Measurements from ENCODE around the gene EIF4G3. TPM values are rescaled to one million over a fixed set of nuclear protein-coding genes. Genes with fewer than 3 reads are reported as not detected.

EIF4G3 gene
- total RNA-seq, 1 experiment from 2014 or later = 86.8 TPM

- no peak overlapping the region for H3K27ac ChIP-seq (ENCODE audit: low read depth, low read length, poor library complexity, severe bottlenecking)
- intact Hi-C loops (cut with micrococcal nuclease; ENCODE audit: unreplicated experiment) = no loop called here
- DNase-seq (ENCODE audit: low spot score) = no peak
- TF ChIP-seq EZH2 (IDR thresholded peaks at IDR 0.05; ENCODE audit: borderline replicate concordance, low read depth, low read length, poor library complexity, severe bottlenecking) = no peak
- TF ChIP-seq, protein P1, sequence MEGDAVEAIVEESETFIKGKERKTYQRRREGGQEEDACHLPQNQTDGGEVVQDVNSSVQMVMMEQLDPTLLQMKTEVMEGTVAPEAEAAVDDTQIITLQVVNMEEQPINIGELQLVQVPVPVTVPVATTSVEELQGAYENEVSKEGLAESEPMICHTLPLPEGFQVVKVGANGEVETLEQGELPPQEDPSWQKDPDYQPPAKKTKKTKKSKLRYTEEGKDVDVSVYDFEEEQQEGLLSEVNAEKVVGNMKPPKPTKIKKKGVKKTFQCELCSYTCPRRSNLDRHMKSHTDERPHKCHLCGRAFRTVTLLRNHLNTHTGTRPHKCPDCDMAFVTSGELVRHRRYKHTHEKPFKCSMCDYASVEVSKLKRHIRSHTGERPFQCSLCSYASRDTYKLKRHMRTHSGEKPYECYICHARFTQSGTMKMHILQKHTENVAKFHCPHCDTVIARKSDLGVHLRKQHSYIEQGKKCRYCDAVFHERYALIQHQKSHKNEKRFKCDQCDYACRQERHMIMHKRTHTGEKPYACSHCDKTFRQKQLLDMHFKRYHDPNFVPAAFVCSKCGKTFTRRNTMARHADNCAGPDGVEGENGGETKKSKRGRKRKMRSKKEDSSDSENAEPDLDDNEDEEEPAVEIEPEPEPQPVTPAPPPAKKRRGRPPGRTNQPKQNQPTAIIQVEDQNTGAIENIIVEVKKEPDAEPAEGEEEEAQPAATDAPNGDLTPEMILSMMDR (conservative IDR thresholded peaks at IDR 0.05; ENCODE audit: low read depth, low read length) = no peak
- no peaks in the 10 kb centered on the region for H3K27me3 ChIP-seq (replicated peaks; ENCODE audit: insufficient read depth, low read depth, low read length, poor library complexity)
- CTCF ChIA-PET = no interaction called here
- H3K36me3 ChIP-seq (ENCODE audit: insufficient read depth, low read length, poor library complexity, severe bottlenecking) = peaks cover 9% of the 10 kb centered on the region
- H3K4me1 ChIP-seq (ENCODE audit: insufficient read depth, low read length, poor library complexity, severe bottlenecking) = peaks cover 11% of the 10 kb centered on the region
- no peak overlapping the region for H3K4me3 ChIP-seq (ENCODE audit: low read depth, low read length, poor library complexity, severe bottlenecking)
- POLR2A ChIA-PET (ENCODE audit: low non-redundant PET) = no interaction called here
- H3K9me3 ChIP-seq (ENCODE audit: low read depth, low read length, poor library complexity, severe bottlenecking) = no peaks in the 10 kb centered on the region
- no TSS peak for BruUV-seq (replicated peaks)
Measured at GRCh38 chr1:21162740-21163464, 13.8 kb downstream of the EIF4G3 start.

DNA sequence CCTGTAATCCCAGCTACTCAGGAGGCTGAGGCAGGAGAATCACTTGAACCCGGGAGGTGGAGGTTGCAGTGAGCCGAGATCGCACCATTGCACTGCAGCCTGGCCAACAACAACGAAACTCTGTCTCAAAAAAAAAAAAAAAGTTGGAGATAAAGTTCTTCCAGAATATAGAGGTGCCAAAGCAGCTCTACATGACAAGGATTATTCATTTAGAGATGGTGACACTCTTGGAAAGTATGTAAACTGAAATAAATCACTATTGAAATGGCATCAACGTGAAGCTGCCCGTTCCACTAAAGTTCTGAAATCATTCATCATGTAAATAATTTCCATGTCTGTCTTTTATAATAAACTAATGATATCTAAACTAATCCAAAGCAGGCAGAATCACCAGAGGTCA, 14.9 kb downstream of the EIF4G3 start:
- no peaks in the 10 kb centered on the region for H3K27me3 ChIP-seq (replicated peaks; ENCODE audit: insufficient read depth, low read depth, low read length, poor library complexity)
- peaks cover 4% of the 10 kb centered on the region for H3K36me3 ChIP-seq (ENCODE audit: insufficient read depth, low read length, poor library complexity, severe bottlenecking)
- intact Hi-C loops (cut with micrococcal nuclease; ENCODE audit: unreplicated experiment) = no loop called here
- CTCF ChIA-PET = no interaction called here
- POLR2A ChIA-PET (ENCODE audit: low non-redundant PET) = no interaction called here
- no peak for DNase-seq (ENCODE audit: low spot score)
- H3K4me1 ChIP-seq (ENCODE audit: insufficient read depth, low read length, poor library complexity, severe bottlenecking) = peaks cover 11% of the 10 kb centered on the region
- H3K4me3 ChIP-seq (ENCODE audit: low read depth, low read length, poor library complexity, severe bottlenecking) = no peak overlapping the region
- no TSS peak for BruUV-seq (replicated peaks)
- no peak for TF ChIP-seq EZH2 (IDR thresholded peaks at IDR 0.05; ENCODE audit: borderline replicate concordance, low read depth, low read length, poor library complexity, severe bottlenecking)
- TF ChIP-seq, protein P1 (conservative IDR thresholded peaks at IDR 0.05; ENCODE audit: low read depth, low read length) = no peak
- no peak overlapping the region for H3K27ac ChIP-seq (ENCODE audit: low read depth, low read length, poor library complexity, severe bottlenecking)
- no peaks in the 10 kb centered on the region for H3K9me3 ChIP-seq (ENCODE audit: low read depth, low read length, poor library complexity, severe bottlenecking)

DNA sequence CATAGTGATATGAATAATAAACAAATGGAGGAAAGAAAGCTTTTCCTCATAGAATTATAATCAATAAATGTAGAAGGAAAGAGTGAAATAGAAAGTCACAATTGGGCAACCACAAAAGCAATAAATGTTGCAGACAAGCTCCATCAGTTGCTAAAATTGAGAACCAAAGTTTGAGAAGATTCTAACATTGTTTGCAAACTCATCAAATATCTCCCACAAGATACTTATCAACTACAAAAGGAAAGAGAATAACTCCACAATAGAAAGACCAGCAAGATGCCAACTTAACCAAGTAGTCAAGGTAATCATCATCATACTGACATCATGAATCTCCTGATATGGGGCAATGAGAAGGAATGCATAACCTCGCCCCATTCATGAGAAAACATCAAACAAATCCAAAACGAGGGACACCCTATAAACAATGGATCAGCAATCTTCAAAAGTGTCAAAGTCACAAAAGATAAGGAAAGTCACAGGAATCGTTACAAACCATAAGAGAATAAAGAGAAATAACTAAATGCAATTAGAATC, 16.4 kb downstream of the EIF4G3 start:
- no peak for DNase-seq (ENCODE audit: low spot score)
- H3K27ac ChIP-seq (ENCODE audit: low read depth, low read length, poor library complexity, severe bottlenecking) = no peak overlapping the region
- no peaks in the 10 kb centered on the region for H3K9me3 ChIP-seq (ENCODE audit: low read depth, low read length, poor library complexity, severe bottlenecking)
- ChIA-PET CTCF (interaction anchor here (0.6 kb wide), 1 partner anchor 51 kb away, joined by 3 read pairs; no protein-coding TSS in a partner anchor), POLR2A (ENCODE audit: low non-redundant PET) (interaction anchor here (0.8 kb wide), 1 partner anchor 137 kb away, joined by 3 read pairs; no protein-coding TSS in a partner anchor)
- no peaks in the 10 kb centered on the region for H3K27me3 ChIP-seq (replicated peaks; ENCODE audit: insufficient read depth, low read depth, low read length, poor library complexity)
- H3K36me3 ChIP-seq (ENCODE audit: insufficient read depth, low read length, poor library complexity, severe bottlenecking) = no peaks in the 10 kb centered on the region
- no peak overlapping the region for H3K4me3 ChIP-seq (ENCODE audit: low read depth, low read length, poor library complexity, severe bottlenecking)
- TF ChIP-seq EZH2 (IDR thresholded peaks at IDR 0.05; ENCODE audit: borderline replicate concordance, low read depth, low read length, poor library complexity, severe bottlenecking) = no peak
- TF ChIP-seq, protein P1 (conservative IDR thresholded peaks at IDR 0.05; ENCODE audit: low read depth, low read length) = no peak
- intact Hi-C loops (cut with micrococcal nuclease; ENCODE audit: unreplicated experiment) = no loop called here
- no TSS peak for BruUV-seq (replicated peaks)
- peaks cover 15% of the 10 kb centered on the region for H3K4me1 ChIP-seq (ENCODE audit: insufficient read depth, low read length, poor library complexity, severe bottlenecking)

Measured in A673 (cell line).